Stomach (tissue), 4 donors: ENCODE data around the gene TBX15.

Experiments used
- CTCF ChIP-seq, 7 experiments: fragments of 450-650 bp in 4 of 7; fragments of 200-600 bp in 3 of 7; sonication (generic) in 3 of 7; IDR thresholded peaks; one replicate each; pipeline ENCODE4 v1.5.1; 2016 to 2019; ENCODE audit warnings: antibody characterized with exemption in 7 of 7, control low read depth in 2 of 7, mild to moderate bottlenecking in 1 of 7
- POLR2A ChIP-seq, 4 donors: fragments of 450-650 bp; IDR thresholded peaks; one replicate each; pipeline ENCODE4 v1.6.1; 2016; ENCODE audit warnings: antibody characterized with exemption in 4 of 4, control low read depth in 2 of 4, mild to moderate bottlenecking in 1 of 4, moderate library complexity in 1 of 4
- POLR2AphosphoS5 ChIP-seq, 3 donors: sonication (generic); formaldehyde crosslinking; IDR thresholded peaks; one replicate each; pipeline ENCODE4 v1.6.1; 2016; ENCODE audit warnings: antibody characterized with exemption in 3 of 3

GRCh38 chr1:118868387-118868786 lies 119.8 kb downstream of the TBX15 start:
- TF ChIP-seq CTCF (IDR thresholded peaks at IDR 0.05) (no peak), POLR2AphosphoS5 (IDR thresholded peaks at IDR 0.05) (no peak), POLR2A (IDR thresholded peaks at IDR 0.05) (no peak)
